AG09319 (cell line): Measurements from ENCODE around the gene TEX2.
"Not testable (repeated sequence)": the region's sequence is repeated elsewhere in the genome, so short reads cannot be mapped to it uniquely, and the experiment has no call there.

Experiments
- DNase-seq: peaks from one replicate; pipeline ENCODE4 v3.0.0-alpha.2; 2010; ENCODE audit warnings: low read depth; ENCODE audit errors: extremely low read depth
- CTCF ChIP-seq: IDR thresholded peaks from 2 replicates; pipeline ENCODE4 v1.5.1; 2011; ENCODE audit warnings: low read depth, mild to moderate bottlenecking, inconsistent platforms, low read length, moderate library complexity

The TEX2 gene

DNA sequence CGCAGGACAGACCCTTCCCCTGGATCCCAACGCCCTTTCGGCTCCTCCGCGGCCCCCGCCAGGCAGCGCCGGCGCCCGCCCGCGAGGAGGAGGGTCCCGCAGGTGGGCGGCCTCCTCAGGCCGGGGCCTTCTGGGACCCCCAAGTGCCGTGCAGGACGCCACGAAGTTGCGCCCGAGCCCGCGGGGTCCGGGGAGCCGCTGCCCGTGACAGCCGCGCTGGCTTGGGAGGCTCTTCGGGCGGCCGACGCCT, 133.6 kb downstream of the TEX2 start:
- DNase-seq, result no peak
- TF ChIP-seq CTCF, result no peak

- no peak for TF ChIP-seq CTCF
- no peak for DNase-seq
These were observed 134.1 kb downstream of the TEX2 start for GRCh38 chr17:64128787-64129514.

DNA sequence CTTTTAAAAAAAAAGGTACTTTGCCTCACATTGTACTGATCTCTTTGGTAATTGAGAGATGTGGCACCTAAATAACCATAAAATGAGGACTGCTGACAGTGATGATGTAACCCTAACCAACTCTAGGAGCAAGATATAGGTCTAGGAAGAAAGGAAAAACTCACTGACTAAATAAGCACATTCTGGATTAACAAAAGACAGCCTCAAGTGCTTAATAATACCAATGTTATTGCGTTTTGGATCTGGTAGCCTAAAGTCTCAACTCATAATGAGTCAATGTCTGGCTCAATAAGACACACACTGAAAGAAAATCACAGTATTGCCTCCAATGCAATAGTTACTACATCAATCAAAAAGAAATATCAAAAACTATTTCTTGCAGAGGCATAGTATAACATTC, 136.1 kb downstream of the TEX2 start:
- DNase-seq, result no peak
- no peak for TF ChIP-seq CTCF

- no peak for DNase-seq
- no peak for TF ChIP-seq CTCF
These were observed 137.1 kb downstream of the TEX2 start for GRCh38 chr17:64125937-64126336.

DNA sequence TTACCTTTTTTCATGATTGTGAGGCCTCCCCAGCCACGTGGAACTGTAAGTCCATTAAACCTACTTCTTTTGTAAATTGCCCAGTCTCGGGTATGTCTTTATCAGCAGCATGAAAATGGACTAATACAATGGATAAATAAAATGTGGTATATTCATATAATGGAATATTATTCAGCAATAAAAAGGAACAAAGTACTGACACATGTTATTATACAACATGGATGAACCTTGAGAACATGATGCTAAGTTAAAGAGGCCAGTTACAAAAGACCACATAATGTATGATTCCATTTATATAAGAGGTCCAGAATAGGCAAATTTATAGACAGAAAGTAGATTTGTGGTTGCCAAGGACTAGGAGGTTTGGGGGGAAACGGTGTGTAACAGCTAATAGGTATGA, 138.5 kb downstream of the TEX2 start:
- DNase-seq, result no peak
- TF ChIP-seq CTCF, result no peak

DNA sequence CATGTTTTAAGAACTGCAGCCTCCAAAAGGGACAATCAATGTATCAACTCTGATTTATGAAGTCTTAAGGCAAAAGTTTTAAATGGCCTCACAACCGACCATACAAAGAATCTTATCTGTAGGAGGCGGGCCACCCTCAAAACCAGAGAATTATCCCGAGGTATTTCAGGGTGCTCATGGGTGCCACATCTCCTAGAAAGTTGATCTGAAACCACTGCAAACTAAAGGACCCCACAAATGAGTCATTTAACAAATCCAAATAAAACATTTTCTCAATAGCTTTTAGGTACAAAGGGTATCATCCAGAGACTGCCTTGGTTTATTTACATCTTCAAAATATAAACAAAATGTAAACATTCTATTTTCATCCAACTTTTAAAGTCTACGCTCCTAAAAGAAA, 139.9 kb downstream of the TEX2 start:
- no peak for DNase-seq

DNA sequence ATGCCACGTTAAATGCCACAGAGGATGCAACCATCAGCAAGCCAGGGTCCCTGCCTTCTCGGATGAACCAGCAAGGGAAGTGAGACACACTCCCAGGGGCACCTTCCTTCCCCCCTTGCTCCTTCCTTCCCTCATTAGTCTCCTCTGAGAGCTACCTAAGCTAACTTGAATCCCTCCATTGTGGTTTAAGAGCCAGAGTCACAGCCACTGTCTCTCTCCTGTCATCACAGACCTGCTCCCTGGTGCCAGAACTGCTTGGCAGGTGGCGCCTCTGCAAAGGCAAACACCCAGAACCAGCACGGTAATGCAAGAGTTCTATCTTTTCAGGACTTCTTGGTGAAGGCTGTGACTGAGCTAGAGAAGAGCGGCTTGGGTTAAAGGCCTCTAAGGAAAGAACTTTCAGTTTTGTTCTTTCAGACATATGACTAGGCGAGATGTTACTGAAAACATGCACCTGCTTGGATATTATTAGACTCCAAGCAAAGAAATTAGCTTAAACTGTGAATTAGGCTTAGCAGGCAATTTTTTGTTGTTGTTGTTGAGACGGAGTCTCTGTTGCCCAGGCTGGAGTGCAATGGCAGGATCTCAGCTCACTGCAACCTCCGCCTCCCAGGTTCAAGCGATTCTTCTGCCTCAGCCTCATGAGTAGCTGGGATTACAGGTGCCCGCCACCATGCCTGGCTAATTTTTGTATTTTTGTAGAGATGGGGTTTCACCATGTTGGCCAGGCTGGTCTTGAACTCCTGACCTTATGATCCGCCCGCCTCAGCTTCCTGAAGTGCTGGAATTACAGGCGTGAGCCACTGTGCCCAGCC, 141.9 kb downstream of the TEX2 start:
- not testable (repeated sequence) for DNase-seq

More for the DNA sequence above, 139.9 kb downstream of the TEX2 start:
- TF ChIP-seq CTCF, result no peak
